AG09319 (cell line): ENCODE measurements around the gene ARHGEF19.
"Not testable (repeated sequence)": the region's sequence is repeated elsewhere in the genome, so short reads cannot be mapped to it uniquely, and the experiment has no call there.

Source experiments
- DNase-seq: peaks from one replicate; pipeline ENCODE4 v3.0.0-alpha.2; 2010; ENCODE audit warnings: low read depth; ENCODE audit errors: extremely low read depth
- TF ChIP-seq, protein P1 (sequence below): IDR thresholded peaks from 2 replicates; pipeline ENCODE4 v1.5.1; 2011; ENCODE audit warnings: low read depth, mild to moderate bottlenecking, inconsistent platforms, low read length, moderate library complexity

ARHGEF19 gene

DNA sequence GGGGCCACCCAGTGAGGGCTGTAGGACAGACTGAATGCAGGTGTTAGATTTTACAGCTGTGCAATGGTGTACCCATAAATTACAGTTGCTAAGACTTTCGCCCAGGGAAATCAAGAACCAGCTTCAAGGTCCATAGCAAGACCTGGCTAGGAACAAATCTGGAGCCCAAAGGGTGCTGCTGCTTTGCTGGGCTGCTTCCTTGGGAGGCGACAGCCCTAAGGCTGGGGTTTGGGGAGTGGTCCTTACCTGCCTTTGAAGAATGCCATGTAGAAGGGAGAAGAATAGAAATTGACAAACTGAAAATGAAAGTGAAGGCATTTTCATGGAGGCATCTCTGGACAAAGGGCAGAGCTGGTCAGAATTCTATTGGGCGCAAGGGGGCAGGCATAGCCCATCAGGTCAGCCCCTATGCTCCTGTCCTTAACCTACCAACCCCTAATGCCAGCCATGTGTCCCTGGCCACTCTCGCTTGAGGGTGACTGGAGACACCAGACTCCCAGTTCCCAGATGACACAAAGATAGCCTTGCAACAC is 7.6 kb upstream of the ARHGEF19 start:
- no peak for DNase-seq
- TF ChIP-seq, protein P1, sequence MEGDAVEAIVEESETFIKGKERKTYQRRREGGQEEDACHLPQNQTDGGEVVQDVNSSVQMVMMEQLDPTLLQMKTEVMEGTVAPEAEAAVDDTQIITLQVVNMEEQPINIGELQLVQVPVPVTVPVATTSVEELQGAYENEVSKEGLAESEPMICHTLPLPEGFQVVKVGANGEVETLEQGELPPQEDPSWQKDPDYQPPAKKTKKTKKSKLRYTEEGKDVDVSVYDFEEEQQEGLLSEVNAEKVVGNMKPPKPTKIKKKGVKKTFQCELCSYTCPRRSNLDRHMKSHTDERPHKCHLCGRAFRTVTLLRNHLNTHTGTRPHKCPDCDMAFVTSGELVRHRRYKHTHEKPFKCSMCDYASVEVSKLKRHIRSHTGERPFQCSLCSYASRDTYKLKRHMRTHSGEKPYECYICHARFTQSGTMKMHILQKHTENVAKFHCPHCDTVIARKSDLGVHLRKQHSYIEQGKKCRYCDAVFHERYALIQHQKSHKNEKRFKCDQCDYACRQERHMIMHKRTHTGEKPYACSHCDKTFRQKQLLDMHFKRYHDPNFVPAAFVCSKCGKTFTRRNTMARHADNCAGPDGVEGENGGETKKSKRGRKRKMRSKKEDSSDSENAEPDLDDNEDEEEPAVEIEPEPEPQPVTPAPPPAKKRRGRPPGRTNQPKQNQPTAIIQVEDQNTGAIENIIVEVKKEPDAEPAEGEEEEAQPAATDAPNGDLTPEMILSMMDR, result no peak

DNA sequence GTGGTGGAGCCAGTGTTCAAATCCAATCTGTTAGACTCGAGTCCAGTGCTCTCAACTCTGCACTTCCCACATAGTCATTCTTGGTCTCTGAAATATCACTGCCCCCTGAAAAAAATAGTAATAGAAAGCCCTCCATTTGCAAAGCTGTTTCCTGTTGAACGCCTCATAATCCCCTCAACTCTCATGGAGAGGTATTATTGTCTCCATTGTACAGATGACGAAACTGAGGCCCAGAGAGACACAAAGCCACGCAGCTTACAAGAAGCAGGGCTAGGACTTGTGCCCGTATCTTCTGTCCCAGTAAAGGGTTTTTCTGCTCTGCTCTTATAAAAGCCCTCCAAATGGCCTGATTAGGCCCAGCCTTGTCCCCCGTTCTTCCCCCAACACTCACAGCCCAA is 6.2 kb upstream of the ARHGEF19 start:
- DNase-seq, result no peak
- TF ChIP-seq, protein P1, result no peak

DNA sequence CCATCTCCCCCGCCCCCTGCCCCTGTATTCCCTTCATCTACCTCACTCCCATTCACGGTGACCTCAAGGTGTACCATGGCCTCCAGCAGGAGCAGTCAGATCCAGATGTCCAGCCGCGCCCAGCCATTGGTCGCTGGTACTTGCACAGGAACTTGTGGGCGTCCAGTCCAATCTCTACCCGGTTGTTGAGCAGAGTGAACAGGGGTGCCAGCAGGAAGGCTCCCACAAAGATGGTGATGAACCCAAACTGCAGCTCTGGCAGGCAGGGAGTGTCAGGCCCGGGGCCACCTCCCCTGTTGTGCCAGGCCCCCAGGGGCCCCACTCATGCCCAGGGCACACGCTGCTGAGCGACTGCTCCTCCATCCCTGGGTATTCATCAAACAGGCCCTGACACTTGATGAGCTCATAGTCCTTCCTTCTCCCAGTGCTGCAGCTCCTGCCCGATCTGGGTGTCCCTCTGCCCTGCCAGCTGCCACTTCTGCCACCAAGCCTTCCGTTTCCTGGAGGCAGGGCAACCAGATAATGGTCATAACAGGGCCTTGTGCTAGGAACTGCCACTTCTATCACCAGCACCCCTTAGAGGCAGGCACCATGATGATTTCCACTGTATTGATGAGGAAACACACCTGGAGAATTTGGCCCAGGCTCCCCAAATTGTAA is 5.7 kb upstream of the ARHGEF19 start:
- TF ChIP-seq, protein P1, result no peak
- DNase-seq, result no peak

DNA sequence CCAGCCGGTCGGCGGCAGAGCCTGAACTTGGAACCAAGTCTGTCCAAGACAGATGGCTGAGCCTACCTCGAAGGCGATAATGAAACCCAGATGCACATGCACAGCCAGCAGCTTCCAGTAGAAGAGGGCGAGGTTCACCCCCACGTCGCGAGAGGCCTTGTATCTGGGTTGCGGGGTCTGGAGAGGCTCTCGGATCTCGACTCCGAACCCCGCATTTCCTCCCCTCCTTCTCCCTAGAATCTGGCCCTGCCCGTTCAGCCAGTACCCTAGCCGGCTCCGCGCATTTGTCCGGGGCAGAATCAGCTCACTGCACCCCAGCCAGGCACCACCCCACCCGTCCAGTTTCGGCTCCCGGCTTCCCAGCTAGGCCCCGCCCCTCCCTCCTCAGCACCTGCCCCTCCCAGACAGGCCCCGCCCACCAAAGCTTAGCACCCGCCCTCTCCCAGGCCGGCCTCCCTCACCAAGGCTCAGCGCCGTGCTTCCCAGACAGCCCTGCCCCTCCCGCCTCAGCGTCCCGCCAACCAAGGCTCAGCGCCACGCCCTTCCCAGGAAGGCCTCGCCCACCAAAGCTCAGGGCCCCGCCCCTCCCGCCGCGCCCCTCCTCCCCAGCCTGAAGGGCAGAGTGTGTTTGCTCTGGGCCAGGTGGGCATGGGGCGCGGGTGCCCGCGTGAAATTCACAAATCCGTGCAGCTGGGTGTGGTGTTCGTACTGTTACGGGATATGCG is 4.8 kb upstream of the ARHGEF19 start:
- TF ChIP-seq, protein P1, result no peak
- peak; percentile 95 for DNase-seq

DNA sequence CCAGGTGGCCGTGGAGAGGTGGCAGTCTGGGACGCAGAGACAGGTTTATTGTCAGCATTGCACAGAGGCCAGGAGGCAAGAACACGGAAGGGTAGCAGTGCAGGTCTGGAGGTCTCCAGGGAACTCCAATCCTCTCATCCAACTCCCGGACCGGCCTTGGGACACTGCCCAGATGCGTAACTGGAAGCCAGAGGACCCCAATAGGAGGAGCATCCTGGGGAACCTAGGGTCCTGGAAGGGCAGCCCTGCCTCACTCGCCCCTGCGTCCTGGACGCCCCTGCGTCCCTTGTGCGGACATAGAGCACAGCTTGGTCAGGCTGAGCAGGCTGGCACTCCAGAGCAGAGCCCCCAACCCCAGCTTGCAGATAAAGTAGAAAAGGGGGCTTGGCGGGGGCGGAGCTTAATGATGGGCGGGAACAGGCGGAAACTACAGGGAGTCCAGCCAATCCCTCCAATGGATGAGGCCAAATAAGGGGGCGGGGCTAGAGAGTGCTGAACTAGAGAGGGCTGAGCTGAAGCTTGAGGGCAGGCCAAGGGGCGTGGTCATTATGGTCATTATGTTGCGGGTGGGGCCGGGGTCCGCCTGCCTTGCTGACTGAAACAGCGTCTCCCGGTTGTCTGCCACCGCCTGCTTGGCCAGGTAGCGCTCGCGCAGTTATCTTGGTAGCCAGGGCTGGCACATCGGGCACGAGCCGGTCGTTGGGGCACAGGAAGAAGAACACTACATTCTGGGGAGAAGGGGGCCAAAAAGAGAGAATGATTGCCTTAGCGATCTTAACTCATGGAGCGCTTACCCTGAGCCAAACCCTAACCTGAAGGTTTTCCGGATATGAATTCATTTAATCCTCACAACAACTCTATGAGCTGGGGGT is 3.7 kb upstream of the ARHGEF19 start:
- TF ChIP-seq, protein P1, result no peak
- peak; percentile 49 for DNase-seq

DNA sequence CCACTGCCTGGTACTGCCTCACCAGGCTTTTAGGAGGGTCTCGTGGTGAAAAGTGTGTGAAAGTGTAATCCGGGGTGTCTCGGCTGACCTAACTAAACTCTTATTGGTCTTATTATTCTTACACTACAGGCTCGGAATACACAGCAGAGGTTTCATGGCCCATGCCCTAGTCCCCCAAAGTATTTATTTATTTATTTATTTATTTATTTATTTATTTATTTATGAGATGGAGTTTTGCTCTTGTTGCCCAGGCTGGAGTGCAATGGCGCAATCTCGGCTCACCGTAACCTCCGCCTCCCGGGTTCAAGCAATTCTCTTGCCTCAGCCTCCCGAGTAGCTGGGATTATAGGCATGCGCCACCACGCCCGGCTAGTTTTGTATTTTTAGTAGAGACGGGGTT is 2.8 kb upstream of the ARHGEF19 start:
- not testable (repeated sequence) for DNase-seq

DNA sequence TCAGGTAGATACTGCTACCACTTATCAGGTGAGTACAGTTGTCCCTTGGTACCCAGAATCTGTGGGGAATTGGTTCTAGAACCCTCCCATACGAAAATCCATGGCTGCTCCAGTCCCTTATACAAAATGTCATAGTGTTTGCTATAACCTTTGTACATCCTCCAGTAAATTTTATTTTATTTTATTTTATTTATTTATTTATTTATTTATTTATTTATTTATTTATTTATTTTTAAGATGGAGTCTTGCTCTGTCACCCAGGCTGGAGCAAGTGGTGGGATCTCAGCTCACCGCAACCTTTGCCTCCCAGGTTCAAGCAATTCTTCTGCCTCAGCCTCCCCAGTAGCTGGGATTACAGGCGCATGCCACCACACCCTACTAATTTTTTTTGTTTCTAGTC is 1.1 kb upstream of the ARHGEF19 start:
- not testable (repeated sequence) for DNase-seq

DNA sequence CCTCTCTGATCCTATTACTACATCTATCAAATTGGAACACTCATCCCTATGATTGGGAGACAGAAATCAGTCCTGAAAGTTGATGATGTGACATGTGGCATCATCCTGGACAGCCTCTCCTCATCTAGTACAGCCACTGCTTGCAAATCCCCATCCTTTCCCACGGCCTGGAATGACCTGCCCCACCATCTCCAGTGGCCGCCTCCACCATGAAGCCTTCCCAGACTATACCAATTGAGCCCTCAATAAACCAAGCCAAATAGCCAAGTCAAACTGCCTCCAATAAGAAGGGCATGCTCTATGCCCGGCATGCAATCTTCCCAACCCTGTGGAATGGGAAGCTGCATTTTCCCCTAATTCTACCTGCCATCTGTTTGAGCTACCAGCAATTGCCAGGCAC is 561 bp upstream of the ARHGEF19 start:
- TF ChIP-seq, protein P1, result no peak
- DNase-seq, result no peak
